Measurements from ENCODE around the gene LRRC3B.

LRRC3B gene

DNA sequence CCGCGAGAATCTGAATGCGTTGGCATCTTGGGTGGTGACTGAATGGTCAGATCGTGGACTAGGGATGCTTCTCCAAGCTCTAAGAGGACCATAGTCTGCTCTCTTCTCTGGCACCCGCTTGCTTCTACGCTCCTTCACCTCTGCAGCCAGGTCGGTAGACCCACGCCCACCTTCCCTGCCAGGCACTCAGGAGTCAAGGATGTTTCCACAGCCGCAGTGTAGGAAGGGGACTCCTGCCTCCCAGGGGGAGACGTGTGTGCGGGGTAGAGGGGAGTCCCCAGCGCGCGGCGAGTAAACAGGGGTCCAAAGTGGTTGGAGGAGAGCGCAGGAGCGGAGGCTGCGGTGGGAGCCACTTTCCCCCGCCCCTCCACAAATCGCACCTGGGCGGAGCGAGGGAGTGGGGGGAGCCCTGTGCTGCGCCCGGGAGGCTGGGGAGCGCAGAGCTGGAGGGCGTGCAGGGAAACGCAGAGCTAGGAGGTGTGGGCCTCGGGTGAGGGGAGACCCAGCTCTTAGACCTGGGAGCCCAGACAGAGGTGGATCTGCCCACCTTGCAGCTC lies 1.7 kb downstream of the LRRC3B start:
- H3K23ac ChIP-seq (ENCODE audit: low read length in 2 of 2), result peak overlapping the region in 1 of 2 experiments; percentile 89
- no peak overlapping the region for H3K4me2 ChIP-seq (ENCODE audit: low read length, poor library complexity, severe bottlenecking)
- 5% methylated on average over 16 of the region's 28 CpGs for whole genome bisulfite sequencing
- H3K4me1 ChIP-seq (ENCODE audit: control insufficient read depth, insufficient read depth, low read depth, low read length), result peaks cover 14% of the 10 kb centered on the region
- H2BK12ac ChIP-seq (ENCODE audit: low read length in 2 of 2), result no peak overlapping the region
- no peak for DNase-seq
- H3K27ac ChIP-seq (ENCODE audit: low read length, poor library complexity, severe bottlenecking), result no peak overlapping the region
- no peak overlapping the region for H2BK5ac ChIP-seq (ENCODE audit: low read depth, low read length, poor library complexity, severe bottlenecking)
- no peaks in the 10 kb centered on the region for H3K9me3 ChIP-seq (ENCODE audit: control insufficient read depth, low read length)
- no peak overlapping the region for H3K14ac ChIP-seq (ENCODE audit: low read length in 2 of 2)
- H3K36me3 ChIP-seq (ENCODE audit: control insufficient read depth in 1 of 2, insufficient read depth in 2 of 2, low read depth in 1 of 2, low read length in 2 of 2), result no peaks in the 10 kb centered on the region
- H3K4ac ChIP-seq (ENCODE audit: low read depth in 1 of 2, low read length in 2 of 2), result no peak overlapping the region
- H2AK5ac ChIP-seq (ENCODE audit: low read length, severe bottlenecking), result no peak overlapping the region
- no peak overlapping the region for H3K18ac ChIP-seq (ENCODE audit: low read depth in 1 of 2, low read length in 2 of 2)
- peak overlapping the region in 1 of 2 experiments; percentile 22 for H3K4me3 ChIP-seq (ENCODE audit: insufficient read depth in 1 of 2, low read depth in 1 of 2, low read length in 2 of 2)
- no peaks in the 10 kb centered on the region for H3K79me1 ChIP-seq (replicated peaks; ENCODE audit: low read length, poor library complexity, severe bottlenecking)
- no peak overlapping the region for H4K91ac ChIP-seq (ENCODE audit: low read length)
- no peak overlapping the region for H4K8ac ChIP-seq (ENCODE audit: low read length)
- H2AFZ ChIP-seq (ENCODE audit: low read depth, low read length), result no peak overlapping the region
- no peak overlapping the region for H2BK15ac ChIP-seq (ENCODE audit: low read depth, poor library complexity, severe bottlenecking)
- no peak overlapping the region for H3K9ac ChIP-seq (ENCODE audit: low read length)
- H3K27me3 ChIP-seq (ENCODE audit: control insufficient read depth in 1 of 2, insufficient read depth in 1 of 2, low read length in 2 of 2), result peaks cover 33 to 46% of the 10 kb centered on the region in 2 experiments
- H2BK120ac ChIP-seq (ENCODE audit: low read depth, low read length), result no peak overlapping the region

DNA sequence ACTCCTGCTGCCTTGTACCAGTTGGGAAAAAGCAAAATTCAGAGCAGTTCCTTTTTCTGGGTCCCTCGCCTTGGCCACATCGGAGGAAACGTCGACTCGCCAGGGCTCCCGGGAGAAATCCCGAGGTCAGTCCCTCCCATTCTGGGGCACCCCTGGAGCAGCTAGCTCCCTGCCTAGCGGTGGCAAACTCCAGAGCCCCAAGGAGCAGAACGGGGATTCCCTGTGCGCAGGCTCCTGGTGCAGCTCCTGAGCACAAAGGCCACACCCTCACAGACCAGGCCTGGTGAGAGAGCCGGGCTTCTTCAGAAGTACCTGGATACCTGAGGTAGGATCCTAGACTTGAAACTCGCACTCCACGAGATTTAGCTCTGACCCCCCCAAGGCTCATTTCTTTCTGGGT lies 2.6 kb downstream of the LRRC3B start:
- Histone ChIP-seq H3K23ac (ENCODE audit: low read length in 2 of 2) (no peak overlapping the region), H2BK5ac (ENCODE audit: low read depth, low read length, poor library complexity, severe bottlenecking) (no peak overlapping the region), H3K9me3 (ENCODE audit: control insufficient read depth, low read length) (no peaks in the 10 kb centered on the region), H2BK120ac (ENCODE audit: low read depth, low read length) (no peak overlapping the region), H3K27ac (ENCODE audit: low read length, poor library complexity, severe bottlenecking) (no peak overlapping the region), H2AFZ (ENCODE audit: low read depth, low read length) (no peak overlapping the region), H3K18ac (ENCODE audit: low read depth in 1 of 2, low read length in 2 of 2) (no peak overlapping the region), H3K4me2 (ENCODE audit: low read length, poor library complexity, severe bottlenecking) (no peak overlapping the region), H3K4me3 (ENCODE audit: insufficient read depth in 1 of 2, low read depth in 1 of 2, low read length in 2 of 2) (no peak overlapping the region), H3K9ac (ENCODE audit: low read length) (no peak overlapping the region), H3K27me3 (ENCODE audit: control insufficient read depth in 1 of 2, insufficient read depth in 1 of 2, low read length in 2 of 2) (peaks cover 33 to 46% of the 10 kb centered on the region in 2 experiments), H2AK5ac (ENCODE audit: low read length, severe bottlenecking) (no peak overlapping the region), H4K8ac (ENCODE audit: low read length) (no peak overlapping the region), H3K4me1 (ENCODE audit: control insufficient read depth, insufficient read depth, low read depth, low read length) (peaks cover 14% of the 10 kb centered on the region), H3K4ac (ENCODE audit: low read depth in 1 of 2, low read length in 2 of 2) (no peak overlapping the region), H3K14ac (ENCODE audit: low read length in 2 of 2) (no peak overlapping the region), H2BK12ac (ENCODE audit: low read length in 2 of 2) (no peak overlapping the region), H2BK15ac (ENCODE audit: low read depth, poor library complexity, severe bottlenecking) (no peak overlapping the region), H3K36me3 (ENCODE audit: control insufficient read depth in 1 of 2, insufficient read depth in 2 of 2, low read depth in 1 of 2, low read length in 2 of 2) (no peaks in the 10 kb centered on the region), H3K79me1 (replicated peaks; ENCODE audit: low read length, poor library complexity, severe bottlenecking) (no peaks in the 10 kb centered on the region), H4K91ac (ENCODE audit: low read length) (no peak overlapping the region)
- DNase-seq, result no peak
- WGBS, result 41% methylated on average over 13 of the region's 13 CpGs

GRCh38 chr3:26627080-26627479 lies 4.5 kb downstream of the LRRC3B start:
- no peak overlapping the region for H4K8ac ChIP-seq (ENCODE audit: low read length)
- H3K4ac ChIP-seq (ENCODE audit: low read depth in 1 of 2, low read length in 2 of 2), result no peak overlapping the region
- no peak overlapping the region for H2BK5ac ChIP-seq (ENCODE audit: low read depth, low read length, poor library complexity, severe bottlenecking)
- H3K27ac ChIP-seq (ENCODE audit: low read length, poor library complexity, severe bottlenecking), result no peak overlapping the region
- H2BK15ac ChIP-seq (ENCODE audit: low read depth, poor library complexity, severe bottlenecking), result no peak overlapping the region
- H3K9ac ChIP-seq (ENCODE audit: low read length), result no peak overlapping the region
- H2AK5ac ChIP-seq (ENCODE audit: low read length, severe bottlenecking), result no peak overlapping the region
- H3K4me2 ChIP-seq (ENCODE audit: low read length, poor library complexity, severe bottlenecking), result no peak overlapping the region
- H4K91ac ChIP-seq (ENCODE audit: low read length), result no peak overlapping the region
- H3K36me3 ChIP-seq (ENCODE audit: control insufficient read depth in 1 of 2, insufficient read depth in 2 of 2, low read depth in 1 of 2, low read length in 2 of 2), result no peaks in the 10 kb centered on the region
- no peak overlapping the region for H2AFZ ChIP-seq (ENCODE audit: low read depth, low read length)
- H3K23ac ChIP-seq (ENCODE audit: low read length in 2 of 2), result no peak overlapping the region
- peaks cover 20 to 35% of the 10 kb centered on the region in 2 experiments for H3K27me3 ChIP-seq (ENCODE audit: control insufficient read depth in 1 of 2, insufficient read depth in 1 of 2, low read length in 2 of 2)
- DNase-seq, result no peak
- H3K4me1 ChIP-seq (ENCODE audit: control insufficient read depth, insufficient read depth, low read depth, low read length), result peaks cover 14% of the 10 kb centered on the region
- no peaks in the 10 kb centered on the region for H3K79me1 ChIP-seq (replicated peaks; ENCODE audit: low read length, poor library complexity, severe bottlenecking)
- no peak overlapping the region for H2BK12ac ChIP-seq (ENCODE audit: low read length in 2 of 2)
- no peaks in the 10 kb centered on the region for H3K9me3 ChIP-seq (ENCODE audit: control insufficient read depth, low read length)
- no peak overlapping the region for H3K4me3 ChIP-seq (ENCODE audit: insufficient read depth in 1 of 2, low read depth in 1 of 2, low read length in 2 of 2)
- no peak overlapping the region for H3K18ac ChIP-seq (ENCODE audit: low read depth in 1 of 2, low read length in 2 of 2)
- no peak overlapping the region for H3K14ac ChIP-seq (ENCODE audit: low read length in 2 of 2)
- no peak overlapping the region for H2BK120ac ChIP-seq (ENCODE audit: low read depth, low read length)
- WGBS, result 89% methylated on average over 4 of the region's 4 CpGs

DNA sequence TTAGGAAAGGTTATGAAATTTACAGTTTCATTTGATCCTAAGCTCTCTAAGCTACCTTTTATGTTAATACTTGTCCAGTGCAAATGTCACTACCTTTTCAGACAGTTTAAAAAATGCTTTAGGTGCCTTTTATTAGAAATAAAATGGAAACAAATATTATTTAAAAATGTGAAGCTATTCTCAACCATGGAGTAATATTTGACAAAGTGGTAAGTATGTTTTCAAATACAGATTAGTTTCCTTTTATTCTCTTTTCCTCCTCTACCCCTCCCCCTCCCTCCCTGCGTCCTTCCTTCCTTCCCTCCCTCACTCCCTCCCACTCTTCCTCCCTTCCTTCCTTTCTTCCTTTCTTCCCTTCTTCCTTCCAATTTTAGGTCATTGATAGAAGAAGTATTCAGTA lies 6.3 kb downstream of the LRRC3B start:
- H3K27me3 ChIP-seq (ENCODE audit: control insufficient read depth in 1 of 2, insufficient read depth in 1 of 2, low read length in 2 of 2), result peaks cover 5 to 18% of the 10 kb centered on the region in 2 experiments
- no peak overlapping the region for H3K23ac ChIP-seq (ENCODE audit: low read length in 2 of 2)
- H3K4me1 ChIP-seq (ENCODE audit: control insufficient read depth, insufficient read depth, low read depth, low read length), result peaks cover 2% of the 10 kb centered on the region
- H2AFZ ChIP-seq (ENCODE audit: low read depth, low read length), result no peak overlapping the region
- no peak overlapping the region for H4K8ac ChIP-seq (ENCODE audit: low read length)
- H3K18ac ChIP-seq (ENCODE audit: low read depth in 1 of 2, low read length in 2 of 2), result no peak overlapping the region
- no peak overlapping the region for H2BK15ac ChIP-seq (ENCODE audit: low read depth, poor library complexity, severe bottlenecking)
- no peak for DNase-seq
- H2AK5ac ChIP-seq (ENCODE audit: low read length, severe bottlenecking), result no peak overlapping the region
- no peak overlapping the region for H3K4ac ChIP-seq (ENCODE audit: low read depth in 1 of 2, low read length in 2 of 2)
- no peak overlapping the region for H2BK5ac ChIP-seq (ENCODE audit: low read depth, low read length, poor library complexity, severe bottlenecking)
- no CpG with 5 or more reads among the region's 1 CpG for WGBS
- no peak overlapping the region for H3K9ac ChIP-seq (ENCODE audit: low read length)
- H3K79me1 ChIP-seq (replicated peaks; ENCODE audit: low read length, poor library complexity, severe bottlenecking), result no peaks in the 10 kb centered on the region
- no peak overlapping the region for H2BK12ac ChIP-seq (ENCODE audit: low read length in 2 of 2)
- no peaks in the 10 kb centered on the region for H3K9me3 ChIP-seq (ENCODE audit: control insufficient read depth, low read length)
- H4K91ac ChIP-seq (ENCODE audit: low read length), result no peak overlapping the region
- no peak overlapping the region for H3K27ac ChIP-seq (ENCODE audit: low read length, poor library complexity, severe bottlenecking)
- no peak overlapping the region for H2BK120ac ChIP-seq (ENCODE audit: low read depth, low read length)
- H3K14ac ChIP-seq (ENCODE audit: low read length in 2 of 2), result no peak overlapping the region
- H3K36me3 ChIP-seq (ENCODE audit: control insufficient read depth in 1 of 2, insufficient read depth in 2 of 2, low read depth in 1 of 2, low read length in 2 of 2), result no peaks in the 10 kb centered on the region
- no peak overlapping the region for H3K4me3 ChIP-seq (ENCODE audit: insufficient read depth in 1 of 2, low read depth in 1 of 2, low read length in 2 of 2)
- H3K4me2 ChIP-seq (ENCODE audit: low read length, poor library complexity, severe bottlenecking), result no peak overlapping the region
